Ammon's horn (tissue), 1 donor: Measurements from ENCODE around the gene CSNK1E.

Experiments used
- DNase-seq: peaks from one replicate; pipeline ENCODE4 v3.0.0-alpha.2; 2016; ENCODE audit warnings: low spot score

CSNK1E gene

DNA sequence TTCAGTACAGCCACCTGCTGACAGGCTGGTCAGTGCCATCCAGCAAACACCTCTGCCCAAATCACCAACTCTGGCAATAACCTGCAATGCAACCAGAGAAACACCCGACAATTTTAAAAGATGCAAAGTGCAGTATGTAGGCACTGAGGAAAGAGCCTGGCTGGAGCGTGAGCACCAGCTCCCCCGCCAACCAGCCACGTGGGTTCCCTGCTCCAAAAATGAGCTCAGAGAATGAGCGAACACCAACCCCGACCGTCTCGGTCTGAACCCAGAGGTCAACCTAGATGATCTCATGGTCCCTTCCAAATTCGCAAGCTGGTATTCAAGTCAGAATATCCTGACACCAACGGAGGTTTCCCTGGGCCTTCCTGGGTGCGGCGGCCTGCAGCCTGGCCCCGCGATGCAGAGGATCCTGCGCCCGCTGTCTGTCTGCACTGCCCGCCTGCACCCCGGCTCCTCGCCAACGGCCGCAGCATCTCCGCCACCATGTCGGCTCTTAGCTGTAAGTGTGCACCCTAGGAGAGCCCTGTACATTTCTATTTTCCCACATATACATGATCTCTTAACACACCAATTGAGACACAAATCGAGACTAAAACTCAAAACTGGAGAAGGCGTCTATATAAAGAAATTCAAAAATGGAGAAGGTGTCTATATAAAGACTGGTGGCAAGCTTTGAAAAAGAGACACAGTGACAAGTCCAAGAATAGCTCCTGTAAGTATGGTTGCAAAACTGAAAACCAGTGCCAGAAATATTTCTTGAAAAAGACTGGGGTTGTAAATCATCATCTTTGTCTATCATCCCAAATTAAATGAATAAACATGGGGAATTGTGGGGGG is 67.2 kb downstream of the CSNK1E start:
- DNase-seq: no peak

DNA sequence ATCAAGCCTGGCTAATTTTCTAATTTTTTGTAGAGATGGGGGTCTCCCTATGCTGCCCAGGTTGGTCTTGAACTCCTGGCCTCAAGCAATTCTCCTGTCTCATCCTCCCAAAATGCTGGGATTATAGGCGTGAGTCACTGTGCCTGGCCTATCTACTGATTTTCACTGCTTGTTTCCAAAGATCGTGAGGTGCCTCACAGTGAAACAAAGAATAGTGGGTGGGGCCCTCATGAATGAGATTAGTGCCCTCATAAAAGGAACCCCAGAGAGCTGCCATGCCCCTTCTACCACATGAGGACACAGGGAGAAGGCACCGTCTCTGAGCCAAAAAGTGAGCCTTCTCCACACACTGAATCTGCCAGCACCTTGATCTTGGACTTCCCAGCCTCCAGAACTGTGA is 67.9 kb downstream of the CSNK1E start:
- no peak for DNase-seq

DNA sequence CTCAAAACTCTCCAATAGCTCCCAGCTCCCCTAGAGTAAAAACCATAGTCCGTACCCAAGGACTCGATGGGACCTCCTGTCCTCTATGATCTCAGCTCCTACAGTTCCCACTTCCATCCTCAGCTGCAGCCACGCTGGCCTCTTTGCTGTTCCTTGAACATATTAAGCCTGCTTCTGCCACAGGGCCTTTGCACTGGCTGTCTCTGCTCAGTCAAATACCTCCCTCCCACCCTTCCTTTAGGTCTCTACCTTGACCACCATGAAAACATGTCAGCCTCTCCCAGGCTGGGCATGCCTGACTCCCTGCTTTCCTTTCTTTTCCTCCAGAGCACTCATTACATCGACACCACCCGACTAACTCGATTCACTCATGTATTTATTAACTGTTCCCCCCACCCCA is 69.0 kb downstream of the CSNK1E start:
- DNase-seq: no peak

DNA sequence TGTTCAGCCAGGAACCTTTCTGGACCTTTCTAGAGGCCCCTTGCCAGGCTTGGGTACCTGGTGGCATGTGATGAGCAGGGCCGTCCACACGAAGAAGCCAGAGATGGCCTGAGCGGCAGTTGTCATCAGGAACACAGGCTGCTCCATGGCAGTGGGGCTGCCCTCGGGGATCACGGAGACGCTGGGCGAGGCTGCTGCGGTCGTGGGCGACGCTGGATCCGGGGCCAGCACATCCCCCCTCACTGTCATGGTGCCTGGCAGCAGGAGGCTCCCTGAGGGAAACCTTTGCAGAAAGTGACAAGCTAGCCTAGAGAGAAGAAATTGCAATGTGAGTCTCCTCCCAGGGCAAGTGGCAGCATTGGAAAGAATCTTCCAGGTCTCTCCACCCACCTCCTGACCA is 69.5 kb downstream of the CSNK1E start:
- DNase-seq: no peak

DNA sequence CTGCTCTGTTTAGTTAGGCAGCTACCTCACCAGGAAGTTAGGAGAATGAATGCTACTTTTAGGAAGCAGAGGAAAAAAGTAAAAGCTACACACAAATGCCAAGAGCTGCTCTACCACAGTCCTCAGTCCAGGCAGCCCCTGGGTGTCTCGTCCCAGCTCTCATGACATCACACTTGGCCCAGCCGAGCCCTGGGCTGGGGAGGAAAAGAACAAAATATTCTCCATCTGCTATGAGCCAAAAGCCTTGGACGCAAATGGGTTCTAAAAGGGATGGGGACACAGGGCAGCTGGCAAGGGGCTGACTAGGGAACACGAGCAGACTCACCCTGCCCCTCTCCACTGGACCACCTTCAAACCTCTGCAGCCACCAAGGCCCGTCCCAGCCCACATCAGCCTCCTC is 70.5 kb downstream of the CSNK1E start:
- DNase-seq: peak; percentile 87

DNA sequence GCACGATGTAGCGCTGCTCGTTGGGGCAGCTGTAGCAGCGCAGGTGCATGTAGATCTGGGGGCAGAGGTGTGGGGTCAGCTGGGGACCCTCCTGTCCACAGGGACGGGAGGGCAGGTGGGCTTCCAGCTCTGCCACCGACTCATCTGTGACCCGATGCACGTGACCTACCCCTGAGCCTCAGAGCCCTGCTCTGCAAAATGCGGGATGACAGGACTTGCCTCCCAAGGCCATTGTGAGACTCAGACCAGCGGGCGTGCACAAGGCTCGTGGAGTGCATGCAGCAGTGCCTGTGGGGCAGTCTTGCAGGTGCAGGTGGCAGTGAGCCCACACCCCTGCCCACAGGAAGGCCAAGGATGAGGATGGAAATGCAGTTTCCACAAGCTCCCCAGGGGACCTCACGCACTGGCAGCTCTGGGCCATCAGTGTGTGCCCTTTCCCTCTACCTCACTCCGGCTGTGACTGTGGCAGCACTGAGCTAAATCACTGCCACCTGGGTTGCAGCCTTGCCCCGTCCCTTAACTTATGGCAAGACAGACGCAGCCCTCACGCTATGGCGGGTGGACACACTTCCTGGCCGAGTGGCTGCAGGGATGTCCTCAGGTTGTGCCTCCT is 71.1 kb downstream of the CSNK1E start:
- no peak for DNase-seq

DNA sequence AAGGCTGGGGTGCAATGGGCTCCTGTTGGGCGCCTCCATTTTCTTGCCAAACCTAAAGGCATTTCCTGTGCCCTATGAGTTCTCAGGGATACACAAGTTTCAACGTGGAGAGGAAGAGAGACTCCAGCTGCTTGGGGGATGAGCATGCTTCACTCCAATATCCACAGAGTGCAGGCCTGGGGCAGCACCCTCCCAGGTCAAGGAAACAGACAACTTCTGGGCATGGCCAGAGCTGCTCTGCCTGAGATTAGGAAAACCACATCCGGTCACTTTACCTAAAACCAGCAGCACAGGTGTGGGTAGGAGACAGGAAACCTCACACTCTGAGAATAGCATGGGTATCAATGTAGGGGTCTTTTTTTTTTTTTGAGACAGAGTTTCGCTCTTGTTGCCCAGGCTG is 73.1 kb downstream of the CSNK1E start:
- no peak for DNase-seq

DNA sequence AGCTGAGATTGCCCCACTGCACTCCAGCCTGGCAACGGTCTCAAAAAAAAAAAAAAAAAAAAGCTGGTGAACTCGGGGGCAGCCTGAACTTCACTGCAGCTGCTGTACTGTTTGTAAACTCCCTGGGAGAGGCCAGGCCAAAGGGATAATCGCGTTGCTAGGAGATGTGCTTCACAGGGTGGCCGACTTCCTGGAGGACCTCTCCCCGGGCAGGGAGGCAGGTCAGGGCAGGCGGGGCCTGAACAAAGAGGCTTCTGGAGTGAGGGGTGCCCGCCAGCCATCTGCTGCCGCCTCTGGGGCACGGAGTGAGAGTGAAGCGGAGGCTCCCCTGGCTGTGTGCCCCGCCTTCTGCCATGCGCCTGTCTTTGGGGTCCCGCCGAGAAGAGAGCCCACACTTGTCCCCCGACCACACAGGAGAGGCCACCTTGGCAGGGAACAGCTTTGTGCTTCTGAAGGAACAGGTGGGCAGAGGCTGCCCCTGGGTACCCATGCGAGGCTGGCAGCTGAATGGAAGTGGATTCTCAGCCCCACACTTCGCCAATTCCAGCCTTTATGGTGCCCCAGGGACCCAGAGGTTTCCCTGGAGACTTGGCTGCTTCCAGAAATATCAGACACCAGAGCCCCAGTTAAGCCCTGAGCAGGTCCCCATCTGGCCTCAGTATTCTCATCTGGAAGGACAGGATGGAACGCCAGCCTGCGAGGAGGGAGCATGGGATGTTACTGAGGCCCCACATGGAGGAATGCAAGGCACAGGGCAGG is 74.0 kb downstream of the CSNK1E start:
- DNase-seq: peak; percentile 77

DNA sequence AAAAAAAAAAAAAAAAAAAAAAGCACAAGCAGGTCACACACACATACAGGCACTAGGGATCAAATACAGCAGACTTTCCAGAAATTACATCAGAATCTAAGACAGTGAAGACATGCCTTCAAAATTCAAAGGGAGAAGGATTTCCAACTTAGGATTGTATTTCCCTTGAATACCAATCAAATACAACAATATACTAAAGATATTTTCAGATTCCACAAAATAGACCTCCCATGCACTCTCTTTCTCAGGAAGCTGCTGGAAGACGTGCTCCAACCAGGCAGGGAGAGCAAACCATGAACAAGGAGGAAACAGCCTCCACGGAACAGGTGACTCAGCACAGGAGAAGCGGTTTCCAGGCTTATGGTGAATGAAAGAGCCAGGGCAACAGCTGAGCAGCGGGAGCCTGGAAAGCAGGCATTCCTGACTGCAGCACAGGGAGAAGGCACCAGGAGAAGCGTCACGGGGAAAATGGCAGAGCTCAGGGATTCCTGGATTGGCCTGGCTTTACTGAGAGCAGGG is 76.4 kb downstream of the CSNK1E start:
- peak; percentile 74 for DNase-seq
